T-helper 1 cell treated with Interleukin-12 subunit alpha and Interleukin-12 subunit beta and Interleukin-4 antibody, amounts not matched to agents 30 ng/mL and 1 ng/mL, for 36 hours (primary cell): ENCODE measurements around the gene MITF. TPM values are rescaled to one million over a fixed set of nuclear protein-coding genes. Genes with fewer than 3 reads are reported as not detected.
"Not testable (repeated sequence)": the region's sequence is repeated elsewhere in the genome, so short reads cannot be mapped to it uniquely, and the experiment has no call there.

Source experiments
- intact Hi-C: fragments of 100-400 bp; cut with micrococcal nuclease; formaldehyde crosslinking; loops from one replicate; pipeline ENCODE4 v1.15.1; 2024
- total RNA-seq: library from RNA; stranded (reverse); gene quantifications from 2 replicates; pipeline ENCODE4 v1.2.3, GENCODE V29; 2022

MITF gene
- total RNA-seq, 1 donor from 2014 or later: not detected

GRCh38 chr3:69907554-69907953 lies 168.3 kb downstream of the MITF start:
- intact Hi-C loops: no loop called here

- intact Hi-C loops: not testable (repeated sequence)
These were observed 170.6 kb downstream of the MITF start for GRCh38 chr3:69909859-69910258.

GRCh38 chr3:69913422-69913821 lies 174.2 kb downstream of the MITF start:
- intact Hi-C loops: no loop called here

GRCh38 chr3:69914395-69914794 lies 175.1 kb downstream of the MITF start:
- intact Hi-C loops: no loop called here

GRCh38 chr3:69915726-69916125 lies 176.5 kb downstream of the MITF start:
- intact Hi-C loops: no loop called here

GRCh38 chr3:69920009-69920408 lies 180.7 kb downstream of the MITF start:
- intact Hi-C loops: not testable (repeated sequence)

GRCh38 chr3:69921651-69922050 lies 182.4 kb downstream of the MITF start:
- intact Hi-C loops: no loop called here

- intact Hi-C loops: no loop called here
These were observed 183.3 kb downstream of the MITF start for GRCh38 chr3:69922521-69923000.

GRCh38 chr3:69925506-69925905 lies 186.2 kb downstream of the MITF start:
- intact Hi-C loops: no loop called here

GRCh38 chr3:69926385-69926784 lies 187.1 kb downstream of the MITF start:
- intact Hi-C loops: no loop called here

GRCh38 chr3:69927571-69927970 lies 188.3 kb downstream of the MITF start:
- intact Hi-C loops: no loop called here

- intact Hi-C loops: no loop called here
These were observed 189.8 kb downstream of the MITF start for GRCh38 chr3:69929019-69929418.

GRCh38 chr3:69930564-69930963 lies 191.3 kb downstream of the MITF start:
- intact Hi-C loops: no loop called here

- intact Hi-C loops: no loop called here
These were observed 192.8 kb downstream of the MITF start for GRCh38 chr3:69932087-69932486.

GRCh38 chr3:69932501-69932900 lies 193.2 kb downstream of the MITF start:
- intact Hi-C loops: no loop called here

GRCh38 chr3:69934398-69934797 lies 195.1 kb downstream of the MITF start:
- intact Hi-C loops: no loop called here

- intact Hi-C loops: no loop called here
These were observed 197.0 kb downstream of the MITF start for GRCh38 chr3:69936266-69936665.

GRCh38 chr3:69938061-69938460 lies 198.8 kb downstream of the MITF start:
- intact Hi-C loops: no loop called here

GRCh38 chr3:69938931-69939330 lies 199.7 kb downstream of the MITF start:
- intact Hi-C loops: no loop called here

GRCh38 chr3:69941037-69941436 lies 201.8 kb downstream of the MITF start:
- intact Hi-C loops: loop anchor here (10.0 kb wide), 1 partner anchor 526 kb away; no protein-coding TSS in a partner anchor

GRCh38 chr3:69941439-69942176 lies 202.3 kb downstream of the MITF start:
- intact Hi-C loops: loop anchor here (10.0 kb wide), 1 partner anchor 527 kb away; no protein-coding TSS in a partner anchor

- intact Hi-C loops: loop anchor here (10.0 kb wide), 1 partner anchor 530 kb away; no protein-coding TSS in a partner anchor
These were observed 205.7 kb downstream of the MITF start for GRCh38 chr3:69944931-69945493.
